Nephron (organoid): ENCODE results near the gene CHST4.

Source experiments
- H3K27ac Mint-ChIP-seq, 3 experiments: 2 replicates each; pipeline ENCODE4 v1.8.0; 2020; ENCODE audit warnings: mixed read lengths in 3 of 3, mild to moderate bottlenecking in 2 of 3, moderate library complexity in 1 of 3
- H3K27me3 Mint-ChIP-seq: 2 replicates; pipeline ENCODE4 v1.8.0; 2021; ENCODE audit warnings: low read depth, mild to moderate bottlenecking, moderate library complexity, mixed read lengths
- H3K36me3 Mint-ChIP-seq: 2 replicates; pipeline ENCODE4 v1.8.0; 2020; ENCODE audit warnings: low read depth, mixed read lengths
- H3K4me1 Mint-ChIP-seq: 2 replicates; pipeline ENCODE4 v1.8.0; 2020; ENCODE audit warnings: mixed read lengths
- H3K4me3 Mint-ChIP-seq, 3 experiments: 2 replicates each; pipeline ENCODE4 v1.8.0; 2020; ENCODE audit warnings: mild to moderate bottlenecking in 3 of 3, mixed read lengths in 3 of 3, moderate library complexity in 2 of 3
- H3K9me3 Mint-ChIP-seq: 2 replicates; pipeline ENCODE4 v1.8.0; 2020; ENCODE audit warnings: mixed read lengths
- TF ChIP-seq, protein P1 (sequence below), 3 experiments: fragments of 200-600 bp; sonication (generic); IDR thresholded peaks; one replicate each; pipeline ENCODE4 v1.5.0; 2021; ENCODE audit warnings: antibody characterized with exemption in 3 of 3; ENCODE audit not compliant: unreplicated experiment in 3 of 3

The CHST4 gene

GRCh38 chr16:71568551-71568950 is 42.3 kb downstream of the CHST4 start:
- TF ChIP-seq, protein P1, sequence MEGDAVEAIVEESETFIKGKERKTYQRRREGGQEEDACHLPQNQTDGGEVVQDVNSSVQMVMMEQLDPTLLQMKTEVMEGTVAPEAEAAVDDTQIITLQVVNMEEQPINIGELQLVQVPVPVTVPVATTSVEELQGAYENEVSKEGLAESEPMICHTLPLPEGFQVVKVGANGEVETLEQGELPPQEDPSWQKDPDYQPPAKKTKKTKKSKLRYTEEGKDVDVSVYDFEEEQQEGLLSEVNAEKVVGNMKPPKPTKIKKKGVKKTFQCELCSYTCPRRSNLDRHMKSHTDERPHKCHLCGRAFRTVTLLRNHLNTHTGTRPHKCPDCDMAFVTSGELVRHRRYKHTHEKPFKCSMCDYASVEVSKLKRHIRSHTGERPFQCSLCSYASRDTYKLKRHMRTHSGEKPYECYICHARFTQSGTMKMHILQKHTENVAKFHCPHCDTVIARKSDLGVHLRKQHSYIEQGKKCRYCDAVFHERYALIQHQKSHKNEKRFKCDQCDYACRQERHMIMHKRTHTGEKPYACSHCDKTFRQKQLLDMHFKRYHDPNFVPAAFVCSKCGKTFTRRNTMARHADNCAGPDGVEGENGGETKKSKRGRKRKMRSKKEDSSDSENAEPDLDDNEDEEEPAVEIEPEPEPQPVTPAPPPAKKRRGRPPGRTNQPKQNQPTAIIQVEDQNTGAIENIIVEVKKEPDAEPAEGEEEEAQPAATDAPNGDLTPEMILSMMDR (IDR thresholded peaks at IDR 0.05; ENCODE audit: unreplicated experiment in 3 of 3), result no peak
- peak overlapping the region in 2 of 3 experiments; percentile 49 to 50 for H3K27ac Mint-ChIP-seq
- peak overlapping the region in 1 of 3 experiments; percentile 7 for H3K4me3 Mint-ChIP-seq
- H3K4me1 Mint-ChIP-seq, result peaks cover 21% of the 10 kb centered on the region
- no peaks in the 10 kb centered on the region for H3K9me3 Mint-ChIP-seq
- peaks cover 6% of the 10 kb centered on the region for H3K27me3 Mint-ChIP-seq
- no peaks in the 10 kb centered on the region for H3K36me3 Mint-ChIP-seq

DNA sequence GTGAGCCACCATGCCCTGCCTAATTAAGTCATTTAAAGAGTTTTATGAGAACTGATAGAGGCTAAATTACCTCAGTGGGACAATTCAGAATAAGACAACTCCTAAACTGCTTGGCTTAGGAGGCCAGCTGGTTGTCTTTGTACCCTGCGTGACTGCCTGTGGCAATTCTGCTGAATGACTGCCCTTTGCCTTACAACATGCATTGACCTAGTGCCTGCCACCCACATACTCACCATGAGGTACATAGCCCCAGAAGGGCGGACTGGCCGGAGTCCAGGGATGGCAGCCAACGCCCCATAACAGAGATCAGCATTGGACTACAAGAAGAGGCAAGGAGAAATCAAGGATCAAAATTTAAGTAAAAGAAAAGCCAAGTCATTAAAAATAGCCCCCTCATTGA is 43.4 kb downstream of the CHST4 start:
- H3K9me3 Mint-ChIP-seq, result no peaks in the 10 kb centered on the region
- peaks cover 6% of the 10 kb centered on the region for H3K27me3 Mint-ChIP-seq
- TF ChIP-seq, protein P1 (IDR thresholded peaks at IDR 0.05; ENCODE audit: unreplicated experiment in 3 of 3), result no peak
- peaks cover 21% of the 10 kb centered on the region for H3K4me1 Mint-ChIP-seq
- no peak overlapping the region for H3K4me3 Mint-ChIP-seq
- H3K27ac Mint-ChIP-seq, result no peak overlapping the region
- no peaks in the 10 kb centered on the region for H3K36me3 Mint-ChIP-seq

DNA sequence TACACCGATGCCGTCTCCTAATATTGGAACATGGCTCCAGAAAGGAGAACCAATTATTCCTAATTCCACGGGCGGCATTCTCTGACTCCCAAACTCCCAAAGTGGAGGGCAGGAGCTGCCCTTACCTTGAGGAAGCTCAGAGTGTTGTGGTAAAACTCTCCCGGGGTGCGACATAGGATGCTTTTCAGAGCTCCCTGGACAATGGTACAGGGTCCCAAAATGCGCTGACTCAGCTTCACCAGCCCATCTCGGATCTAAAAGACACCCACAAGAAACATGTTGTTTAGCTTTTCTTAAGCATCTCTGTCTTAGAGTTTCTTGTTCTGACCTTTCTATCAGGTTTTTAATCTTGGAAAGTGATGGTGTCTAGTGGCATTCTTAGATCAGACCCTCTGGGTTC is 43.9 kb downstream of the CHST4 start:
- no peak overlapping the region for H3K4me3 Mint-ChIP-seq
- peaks cover 6% of the 10 kb centered on the region for H3K27me3 Mint-ChIP-seq
- no peaks in the 10 kb centered on the region for H3K9me3 Mint-ChIP-seq
- H3K27ac Mint-ChIP-seq, result no peak overlapping the region
- TF ChIP-seq, protein P1 (IDR thresholded peaks at IDR 0.05; ENCODE audit: unreplicated experiment in 3 of 3), result no peak
- H3K36me3 Mint-ChIP-seq, result no peaks in the 10 kb centered on the region
- peaks cover 21% of the 10 kb centered on the region for H3K4me1 Mint-ChIP-seq

DNA sequence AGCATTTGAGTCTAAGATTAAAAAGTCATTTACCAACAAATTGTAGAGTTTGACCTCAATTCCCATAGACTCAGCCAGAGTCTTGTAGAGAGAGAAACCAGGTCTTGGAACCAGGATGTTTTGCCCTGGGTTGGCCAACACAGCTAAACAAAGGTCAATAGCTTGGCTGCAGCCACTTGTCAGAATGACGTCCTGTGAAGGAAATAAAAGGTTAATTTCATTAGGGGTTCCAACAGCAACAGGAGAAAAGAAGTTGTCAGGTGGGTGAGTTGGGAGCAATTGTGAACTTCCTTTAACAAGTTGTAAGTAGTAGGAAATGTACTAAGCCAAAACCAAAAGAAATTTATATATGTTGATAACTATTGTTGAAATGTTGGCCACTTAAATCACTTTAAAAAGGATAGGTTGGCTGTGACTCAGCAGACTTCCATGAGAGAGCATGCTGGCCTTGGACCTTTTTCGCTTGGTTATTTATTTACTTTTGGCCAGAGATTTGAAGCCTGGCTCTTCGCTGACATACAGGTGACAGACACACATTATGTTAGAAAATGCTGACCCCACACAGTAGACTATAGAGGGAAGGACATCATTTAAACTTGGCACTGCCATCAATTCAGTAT is 46.4 kb downstream of the CHST4 start:
- Mint-ChIP-seq H3K27me3 (peaks cover 24% of the 10 kb centered on the region), H3K27ac (no peak overlapping the region), H3K4me1 (peaks cover 12% of the 10 kb centered on the region), H3K9me3 (no peaks in the 10 kb centered on the region), H3K4me3 (no peak overlapping the region), H3K36me3 (no peaks in the 10 kb centered on the region)
- TF ChIP-seq, protein P1 (IDR thresholded peaks at IDR 0.05; ENCODE audit: unreplicated experiment in 3 of 3), result no peak

DNA sequence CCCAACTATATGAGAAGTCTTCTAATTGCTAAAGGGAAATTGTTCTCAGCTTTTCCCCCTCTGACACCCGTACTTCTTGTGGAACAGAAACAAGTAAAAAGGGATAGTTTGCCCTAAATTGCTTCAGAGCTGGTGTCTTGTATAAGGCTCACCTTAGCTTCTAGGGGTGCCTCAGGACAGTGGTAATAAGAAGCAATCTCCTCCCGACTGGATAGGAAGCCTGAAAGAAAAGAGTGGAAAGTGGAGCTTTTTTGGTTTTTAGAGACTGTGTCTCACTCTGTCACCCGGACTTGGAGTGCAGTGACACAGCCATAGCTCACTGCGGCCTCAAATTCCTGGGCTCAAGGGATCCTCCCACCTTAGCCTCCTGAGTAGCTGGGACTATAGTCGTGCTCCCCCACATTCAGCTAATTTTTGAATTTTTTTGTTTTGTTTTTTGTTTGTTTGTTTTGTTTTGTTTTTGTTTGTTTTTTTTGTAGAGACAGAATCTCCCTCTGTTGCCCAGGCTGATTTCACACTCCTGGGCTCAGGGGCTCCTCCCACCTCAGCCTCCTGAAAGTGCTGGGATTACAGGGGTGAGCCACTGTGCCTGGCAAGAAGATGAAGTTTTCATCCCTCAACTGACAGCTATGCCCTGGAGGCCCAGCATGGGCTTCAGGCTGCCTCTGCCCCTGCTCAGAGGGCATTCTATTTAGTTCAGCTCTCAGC is 47.3 kb downstream of the CHST4 start:
- peaks cover 10% of the 10 kb centered on the region for H3K4me1 Mint-ChIP-seq
- no peaks in the 10 kb centered on the region for H3K9me3 Mint-ChIP-seq
- H3K36me3 Mint-ChIP-seq, result no peaks in the 10 kb centered on the region
- H3K4me3 Mint-ChIP-seq, result no peak overlapping the region
- H3K27me3 Mint-ChIP-seq, result peaks cover 24% of the 10 kb centered on the region
- TF ChIP-seq, protein P1 (IDR thresholded peaks at IDR 0.05; ENCODE audit: unreplicated experiment in 3 of 3), result no peak
- H3K27ac Mint-ChIP-seq, result no peak overlapping the region

DNA sequence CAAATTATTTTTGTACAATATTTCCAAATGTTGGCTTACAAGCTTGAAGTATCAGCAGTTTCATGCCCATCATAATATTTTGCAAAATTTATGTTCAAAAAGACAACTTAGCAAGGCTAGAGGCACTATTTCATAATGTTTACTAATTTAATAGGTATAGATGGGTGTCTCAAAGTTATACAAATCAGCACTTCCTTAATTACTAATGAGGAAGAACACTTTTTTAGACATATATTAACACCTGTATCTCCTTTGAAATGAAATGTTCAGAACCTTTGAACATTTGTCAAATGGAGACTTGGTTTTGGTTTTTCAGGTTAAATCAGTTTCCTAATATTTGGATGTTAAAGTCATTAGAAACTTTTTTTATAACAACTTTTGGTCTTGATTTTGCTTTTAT is 48.5 kb downstream of the CHST4 start:
- TF ChIP-seq, protein P1 (IDR thresholded peaks at IDR 0.05; ENCODE audit: unreplicated experiment in 3 of 3), result no peak
- H3K9me3 Mint-ChIP-seq, result no peaks in the 10 kb centered on the region

More for the DNA sequence above, 48.5 kb downstream of the CHST4 start:
- no peak overlapping the region for H3K27ac Mint-ChIP-seq
- no peak overlapping the region for H3K4me3 Mint-ChIP-seq
- peaks cover 6% of the 10 kb centered on the region for H3K4me1 Mint-ChIP-seq
- no peaks in the 10 kb centered on the region for H3K36me3 Mint-ChIP-seq
- peaks cover 19% of the 10 kb centered on the region for H3K27me3 Mint-ChIP-seq
